ENCODE results near the gene UBE2V1.

Gene UBE2V1

DNA sequence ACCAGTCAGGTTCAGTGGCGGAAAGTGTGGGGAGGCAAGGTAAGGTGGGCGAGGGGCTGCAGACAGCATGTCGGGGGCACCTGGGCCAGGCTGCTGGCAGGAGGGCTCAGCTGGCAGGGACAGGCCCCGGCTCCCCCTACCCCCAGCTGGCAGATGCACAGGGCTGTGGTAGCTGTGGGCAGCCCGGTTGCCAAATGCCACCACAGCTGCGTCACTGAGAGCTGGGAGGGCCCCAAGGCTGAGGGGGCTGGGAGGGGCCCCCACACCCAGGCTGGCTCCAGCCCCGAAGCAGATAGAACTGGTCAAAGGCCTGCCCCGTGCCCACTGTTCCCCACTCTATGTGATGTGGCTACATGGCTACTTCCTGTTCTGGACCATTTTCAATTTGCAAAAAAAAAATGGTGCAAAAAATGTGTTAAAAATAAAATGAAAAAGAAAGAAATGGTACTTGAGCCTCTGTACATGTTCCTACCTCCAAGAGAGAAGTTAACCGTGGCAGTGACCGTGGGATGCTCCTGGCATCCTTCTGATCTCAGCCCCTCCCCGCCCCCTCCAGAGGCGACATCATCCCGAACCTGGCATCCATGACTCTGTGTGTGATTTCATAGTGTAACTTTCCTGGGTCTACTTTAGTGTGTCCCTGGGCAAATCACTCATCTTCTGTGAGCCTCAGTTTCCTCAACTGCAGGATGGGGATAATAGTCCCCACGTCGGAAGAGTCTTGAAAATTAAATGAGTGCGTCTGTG is 64.4 kb downstream of the UBE2V1 start:
- Histone ChIP-seq H3K4me1 (ENCODE audit: control insufficient read depth, insufficient read depth, low read depth, low read length) (peaks cover 18% of the 10 kb centered on the region), H2AK5ac (ENCODE audit: low read length, severe bottlenecking) (peak overlapping the region; percentile 31), H2BK120ac (ENCODE audit: low read depth, low read length) (no peak overlapping the region), H3K27me3 (ENCODE audit: control insufficient read depth in 1 of 2, insufficient read depth in 1 of 2, low read length in 2 of 2) (peaks cover 0 to 4% of the 10 kb centered on the region in 2 experiments), H4K91ac (ENCODE audit: low read length) (peak overlapping the region; percentile 84), H2BK5ac (ENCODE audit: low read depth, low read length, poor library complexity, severe bottlenecking) (no peak overlapping the region), H3K4me3 (ENCODE audit: insufficient read depth in 1 of 2, low read depth in 1 of 2, low read length in 2 of 2) (no peak overlapping the region), H3K18ac (ENCODE audit: low read depth in 1 of 2, low read length in 2 of 2) (peak overlapping the region; percentile 37 to 92), H3K14ac (ENCODE audit: low read length in 2 of 2) (peak overlapping the region in 1 of 2 experiments; percentile 74), H3K27ac (ENCODE audit: low read length, poor library complexity, severe bottlenecking) (no peak overlapping the region), H4K8ac (ENCODE audit: low read length) (peak overlapping the region; percentile 64), H3K4me2 (ENCODE audit: low read length, poor library complexity, severe bottlenecking) (no peak overlapping the region), H2AFZ (ENCODE audit: low read depth, low read length) (no peak overlapping the region), H3K36me3 (ENCODE audit: control insufficient read depth in 1 of 2, insufficient read depth in 2 of 2, low read depth in 1 of 2, low read length in 2 of 2) (no peaks in the 10 kb centered on the region), H3K79me1 (replicated peaks; ENCODE audit: low read length, poor library complexity, severe bottlenecking) (no peaks in the 10 kb centered on the region), H3K4ac (ENCODE audit: low read depth in 1 of 2, low read length in 2 of 2) (peak overlapping the region; percentile 63 to 73), H3K9ac (ENCODE audit: low read length) (no peak overlapping the region), H2BK15ac (ENCODE audit: low read depth, poor library complexity, severe bottlenecking) (peak overlapping the region; percentile 73), H2BK12ac (ENCODE audit: low read length in 2 of 2) (peak overlapping the region in 1 of 2 experiments; percentile 98), H3K23ac (ENCODE audit: low read length in 2 of 2) (no peak overlapping the region), H3K9me3 (ENCODE audit: control insufficient read depth, low read length) (no peaks in the 10 kb centered on the region)
- no peak for DNase-seq
- WGBS = 90% methylated on average over 15 of the region's 16 CpGs

DNA sequence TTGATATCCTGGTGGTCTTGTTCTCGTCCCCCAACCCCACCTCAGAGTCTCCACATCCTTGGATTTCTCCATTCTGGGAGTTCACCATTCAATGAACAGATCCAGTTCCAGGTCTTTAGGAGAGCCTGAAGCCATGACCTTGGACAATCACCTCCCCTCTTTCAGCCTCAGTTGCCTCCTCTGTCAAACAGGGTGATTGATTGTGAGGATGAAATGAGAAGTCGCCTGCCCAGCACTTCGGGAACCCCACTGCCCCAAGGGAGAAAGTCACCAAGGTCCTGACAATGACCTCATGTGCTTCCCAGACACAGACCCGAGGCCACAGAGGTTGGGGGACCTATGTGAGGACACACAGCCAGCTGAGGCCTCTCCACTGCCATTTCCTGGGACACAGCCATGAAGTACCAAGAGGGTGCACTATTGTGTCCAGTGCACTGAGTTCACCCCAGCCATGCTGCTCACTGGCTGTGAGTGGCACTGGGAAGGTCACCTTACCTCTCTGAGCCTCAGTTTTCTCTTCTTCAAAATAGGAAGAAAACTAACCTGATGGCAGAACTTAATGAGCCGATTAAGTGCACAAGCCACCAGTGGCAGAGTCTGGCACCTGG is 68.5 kb downstream of the UBE2V1 start:
- peak overlapping the region in 1 of 2 experiments; percentile 36 for H3K14ac ChIP-seq (ENCODE audit: low read length in 2 of 2)
- H3K27me3 ChIP-seq (ENCODE audit: control insufficient read depth in 1 of 2, insufficient read depth in 1 of 2, low read length in 2 of 2) = no peaks in the 10 kb centered on the region
- H3K9ac ChIP-seq (ENCODE audit: low read length) = no peak overlapping the region
- no peaks in the 10 kb centered on the region for H3K79me1 ChIP-seq (replicated peaks; ENCODE audit: low read length, poor library complexity, severe bottlenecking)
- H3K23ac ChIP-seq (ENCODE audit: low read length in 2 of 2) = no peak overlapping the region
- peak overlapping the region; percentile 74 for H4K8ac ChIP-seq (ENCODE audit: low read length)
- DNase-seq = no peak
- H3K4ac ChIP-seq (ENCODE audit: low read depth in 1 of 2, low read length in 2 of 2) = peak overlapping the region; percentile 5 to 66
- peak overlapping the region; percentile 17 for H2BK15ac ChIP-seq (ENCODE audit: low read depth, poor library complexity, severe bottlenecking)
- H2BK120ac ChIP-seq (ENCODE audit: low read depth, low read length) = peak overlapping the region; percentile 82
- peak overlapping the region; percentile 93 for H4K91ac ChIP-seq (ENCODE audit: low read length)
- no peak overlapping the region for H3K27ac ChIP-seq (ENCODE audit: low read length, poor library complexity, severe bottlenecking)
- H2AK5ac ChIP-seq (ENCODE audit: low read length, severe bottlenecking) = peak overlapping the region; percentile 43
- no peak overlapping the region for H2BK5ac ChIP-seq (ENCODE audit: low read depth, low read length, poor library complexity, severe bottlenecking)
- peak overlapping the region; percentile 69 to 87 for H3K18ac ChIP-seq (ENCODE audit: low read depth in 1 of 2, low read length in 2 of 2)
- no peaks in the 10 kb centered on the region for H3K9me3 ChIP-seq (ENCODE audit: control insufficient read depth, low read length)
- WGBS = 81% methylated on average over 5 of the region's 5 CpGs
- no peak overlapping the region for H2AFZ ChIP-seq (ENCODE audit: low read depth, low read length)
- no peak overlapping the region for H3K4me3 ChIP-seq (ENCODE audit: insufficient read depth in 1 of 2, low read depth in 1 of 2, low read length in 2 of 2)
- H3K36me3 ChIP-seq (ENCODE audit: control insufficient read depth in 1 of 2, insufficient read depth in 2 of 2, low read depth in 1 of 2, low read length in 2 of 2) = no peaks in the 10 kb centered on the region
- peaks cover 18% of the 10 kb centered on the region for H3K4me1 ChIP-seq (ENCODE audit: control insufficient read depth, insufficient read depth, low read depth, low read length)
- H2BK12ac ChIP-seq (ENCODE audit: low read length in 2 of 2) = peak overlapping the region; percentile 85 to 93
- no peak overlapping the region for H3K4me2 ChIP-seq (ENCODE audit: low read length, poor library complexity, severe bottlenecking)

DNA sequence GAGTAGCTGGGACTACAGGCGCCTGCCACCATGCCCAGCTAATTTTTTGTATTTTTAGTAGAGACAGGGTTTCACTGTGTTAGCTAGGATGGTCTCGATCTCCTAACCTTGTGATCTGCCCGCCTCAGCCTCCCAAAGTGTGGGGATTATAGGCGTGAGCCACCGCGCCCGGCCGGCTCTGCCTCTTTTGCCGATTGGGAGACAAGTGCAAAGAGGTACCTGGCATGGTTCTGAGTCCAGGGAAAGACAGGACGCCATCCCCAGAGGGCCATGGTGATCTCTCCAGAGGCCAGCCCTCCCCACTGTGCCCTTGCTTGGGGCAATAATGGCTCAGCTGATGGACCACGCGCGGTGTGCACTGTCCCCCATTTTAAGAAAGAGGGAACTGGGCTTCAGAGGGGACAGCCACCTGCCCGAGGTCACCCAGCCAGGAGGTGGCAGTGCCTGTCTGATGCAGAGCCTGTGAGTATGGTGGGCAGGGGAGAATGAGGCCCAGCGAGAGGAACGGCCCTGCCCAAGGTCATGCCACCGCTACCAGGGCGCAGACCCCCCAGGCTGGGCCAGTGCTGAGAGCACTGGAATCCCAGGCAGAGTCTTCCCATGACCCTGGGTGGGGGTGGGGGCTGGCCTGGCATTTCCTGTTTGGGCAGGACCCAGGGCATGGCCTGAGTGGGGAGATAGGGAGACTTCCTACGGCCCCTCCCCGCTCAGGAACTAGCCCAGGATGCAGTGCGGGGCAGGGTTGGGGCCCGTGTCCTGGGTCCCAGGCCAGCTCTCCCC is 69.2 kb downstream of the UBE2V1 start:
- Histone ChIP-seq H2BK120ac (ENCODE audit: low read depth, low read length) (peak overlapping the region; percentile 82), H2AK5ac (ENCODE audit: low read length, severe bottlenecking) (peak overlapping the region; percentile 43), H3K9me3 (ENCODE audit: control insufficient read depth, low read length) (no peaks in the 10 kb centered on the region), H3K23ac (ENCODE audit: low read length in 2 of 2) (no peak overlapping the region), H3K9ac (ENCODE audit: low read length) (no peak overlapping the region), H4K8ac (ENCODE audit: low read length) (peak overlapping the region; percentile 74), H2BK12ac (ENCODE audit: low read length in 2 of 2) (peak overlapping the region; percentile 61 to 85), H3K18ac (ENCODE audit: low read depth in 1 of 2, low read length in 2 of 2) (peak overlapping the region; percentile 25 to 87), H3K36me3 (ENCODE audit: control insufficient read depth in 1 of 2, insufficient read depth in 2 of 2, low read depth in 1 of 2, low read length in 2 of 2) (no peaks in the 10 kb centered on the region), H3K4ac (ENCODE audit: low read depth in 1 of 2, low read length in 2 of 2) (peak overlapping the region; percentile 5 to 39), H2BK15ac (ENCODE audit: low read depth, poor library complexity, severe bottlenecking) (peak overlapping the region; percentile 89), H2AFZ (ENCODE audit: low read depth, low read length) (no peak overlapping the region), H3K79me1 (replicated peaks; ENCODE audit: low read length, poor library complexity, severe bottlenecking) (no peaks in the 10 kb centered on the region), H3K14ac (ENCODE audit: low read length in 2 of 2) (peak overlapping the region in 1 of 2 experiments; percentile 36), H3K27me3 (ENCODE audit: control insufficient read depth in 1 of 2, insufficient read depth in 1 of 2, low read length in 2 of 2) (no peaks in the 10 kb centered on the region), H3K27ac (ENCODE audit: low read length, poor library complexity, severe bottlenecking) (no peak overlapping the region), H2BK5ac (ENCODE audit: low read depth, low read length, poor library complexity, severe bottlenecking) (no peak overlapping the region), H4K91ac (ENCODE audit: low read length) (peak overlapping the region; percentile 90), H3K4me2 (ENCODE audit: low read length, poor library complexity, severe bottlenecking) (no peak overlapping the region), H3K4me3 (ENCODE audit: insufficient read depth in 1 of 2, low read depth in 1 of 2, low read length in 2 of 2) (no peak overlapping the region), H3K4me1 (ENCODE audit: control insufficient read depth, insufficient read depth, low read depth, low read length) (peaks cover 18% of the 10 kb centered on the region)
- DNase-seq = no peak
- 88% methylated on average over 22 of the region's 22 CpGs for WGBS
